Ovary (tissue), 3 donors: ENCODE data around the gene NBEA.

Experiments used
- EP300 ChIP-seq: sonication (generic); formaldehyde crosslinking; IDR thresholded peaks from one replicate; pipeline ENCODE4 v1.6.1; 2017; ENCODE audit warnings: antibody characterized with exemption
- POLR2A ChIP-seq: fragments of 450-650 bp; IDR thresholded peaks from one replicate; pipeline ENCODE4 v1.6.1; 2017; ENCODE audit warnings: antibody characterized with exemption, mild to moderate bottlenecking, moderate library complexity
- TF ChIP-seq, protein P1 (sequence below), 3 donors: fragments of 450-650 bp in 2 of 3; fragments of 200-600 bp in 1 of 3; IDR thresholded peaks; one replicate each; pipeline versions ENCODE4 v1.5.1 to v1.8.0; 2016 to 2022; ENCODE audit warnings: antibody characterized with exemption in 3 of 3, mild to moderate bottlenecking in 1 of 3
- donor health status: DM: no; HTN: no; CAD: no.

DNA sequence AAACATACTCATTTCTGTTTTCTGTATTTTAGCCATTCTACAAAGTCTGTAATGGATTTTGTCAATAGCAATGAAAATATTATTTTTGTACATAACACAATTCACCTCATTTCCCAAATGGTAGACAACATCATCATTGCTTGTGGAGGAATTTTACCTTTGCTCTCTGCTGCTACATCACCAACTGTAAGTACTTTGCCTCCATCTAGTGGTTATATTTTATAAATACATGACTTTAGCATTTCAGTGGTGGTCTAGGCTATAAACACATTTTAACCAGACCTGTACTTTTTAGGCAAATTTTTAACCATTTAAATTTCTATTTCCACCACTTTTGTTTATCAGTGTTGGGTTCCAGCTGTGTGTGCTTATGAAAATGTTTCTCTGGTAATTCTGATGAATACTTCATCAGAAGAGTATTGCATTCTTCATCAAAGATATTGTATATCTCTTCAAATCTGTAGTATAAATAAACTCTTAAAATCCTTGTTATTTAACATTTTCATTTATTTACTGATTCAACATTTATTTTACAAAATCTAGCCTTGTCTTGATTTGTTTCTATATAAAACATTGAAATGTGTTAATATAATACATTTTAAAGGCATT, 222.4 kb downstream of the NBEA start:
- TF ChIP-seq, protein P1, sequence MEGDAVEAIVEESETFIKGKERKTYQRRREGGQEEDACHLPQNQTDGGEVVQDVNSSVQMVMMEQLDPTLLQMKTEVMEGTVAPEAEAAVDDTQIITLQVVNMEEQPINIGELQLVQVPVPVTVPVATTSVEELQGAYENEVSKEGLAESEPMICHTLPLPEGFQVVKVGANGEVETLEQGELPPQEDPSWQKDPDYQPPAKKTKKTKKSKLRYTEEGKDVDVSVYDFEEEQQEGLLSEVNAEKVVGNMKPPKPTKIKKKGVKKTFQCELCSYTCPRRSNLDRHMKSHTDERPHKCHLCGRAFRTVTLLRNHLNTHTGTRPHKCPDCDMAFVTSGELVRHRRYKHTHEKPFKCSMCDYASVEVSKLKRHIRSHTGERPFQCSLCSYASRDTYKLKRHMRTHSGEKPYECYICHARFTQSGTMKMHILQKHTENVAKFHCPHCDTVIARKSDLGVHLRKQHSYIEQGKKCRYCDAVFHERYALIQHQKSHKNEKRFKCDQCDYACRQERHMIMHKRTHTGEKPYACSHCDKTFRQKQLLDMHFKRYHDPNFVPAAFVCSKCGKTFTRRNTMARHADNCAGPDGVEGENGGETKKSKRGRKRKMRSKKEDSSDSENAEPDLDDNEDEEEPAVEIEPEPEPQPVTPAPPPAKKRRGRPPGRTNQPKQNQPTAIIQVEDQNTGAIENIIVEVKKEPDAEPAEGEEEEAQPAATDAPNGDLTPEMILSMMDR (IDR thresholded peaks at IDR 0.05) = peak; percentile 32 to 46 (median 43)
- TF ChIP-seq POLR2A = no peak
- no peak for TF ChIP-seq EP300
